ENCODE measurements around the gene CA5A.
"Not testable (repeated sequence)": the region's sequence is repeated elsewhere in the genome, so short reads cannot be mapped to it uniquely, and the experiment has no call there.

DNA sequence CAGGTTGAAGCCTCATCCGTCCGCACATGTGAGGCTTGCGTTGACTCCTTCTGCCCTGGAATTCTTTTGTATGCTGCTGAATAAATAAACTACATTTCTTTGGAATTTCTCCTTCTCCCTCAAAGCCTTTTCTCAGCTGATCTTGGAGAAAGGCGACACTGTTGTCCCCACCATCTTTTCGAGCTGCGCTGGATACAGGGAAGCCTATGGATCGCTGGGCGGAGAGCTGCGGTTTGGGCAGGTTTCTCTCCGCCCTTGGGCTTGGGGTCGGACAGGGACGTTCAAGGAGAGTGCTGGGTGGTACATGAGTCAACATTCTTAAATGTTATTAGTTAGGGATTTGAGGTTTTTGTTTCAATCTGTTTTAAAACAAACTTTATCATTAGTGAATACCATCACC is 35.8 kb downstream of the CA5A start:
- TF ChIP-seq EP300, POLR2A (IDR thresholded peaks at IDR 0.05): not testable (repeated sequence)
- TF ChIP-seq, protein P1, sequence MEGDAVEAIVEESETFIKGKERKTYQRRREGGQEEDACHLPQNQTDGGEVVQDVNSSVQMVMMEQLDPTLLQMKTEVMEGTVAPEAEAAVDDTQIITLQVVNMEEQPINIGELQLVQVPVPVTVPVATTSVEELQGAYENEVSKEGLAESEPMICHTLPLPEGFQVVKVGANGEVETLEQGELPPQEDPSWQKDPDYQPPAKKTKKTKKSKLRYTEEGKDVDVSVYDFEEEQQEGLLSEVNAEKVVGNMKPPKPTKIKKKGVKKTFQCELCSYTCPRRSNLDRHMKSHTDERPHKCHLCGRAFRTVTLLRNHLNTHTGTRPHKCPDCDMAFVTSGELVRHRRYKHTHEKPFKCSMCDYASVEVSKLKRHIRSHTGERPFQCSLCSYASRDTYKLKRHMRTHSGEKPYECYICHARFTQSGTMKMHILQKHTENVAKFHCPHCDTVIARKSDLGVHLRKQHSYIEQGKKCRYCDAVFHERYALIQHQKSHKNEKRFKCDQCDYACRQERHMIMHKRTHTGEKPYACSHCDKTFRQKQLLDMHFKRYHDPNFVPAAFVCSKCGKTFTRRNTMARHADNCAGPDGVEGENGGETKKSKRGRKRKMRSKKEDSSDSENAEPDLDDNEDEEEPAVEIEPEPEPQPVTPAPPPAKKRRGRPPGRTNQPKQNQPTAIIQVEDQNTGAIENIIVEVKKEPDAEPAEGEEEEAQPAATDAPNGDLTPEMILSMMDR (IDR thresholded peaks at IDR 0.05): not testable (repeated sequence)

Data from suprapubic skin (tissue), 3 donors.